Neural cell (in vitro differentiated cells): Measurements from ENCODE around the gene C17orf78.

ENCODE experiments used
- CTCF ChIP-seq: fragments of 450-650 bp; IDR thresholded peaks from 2 replicates; pipeline ENCODE4 v1.5.1; 2014; ENCODE audit warnings: antibody characterized with exemption, mild to moderate bottlenecking, moderate library complexity; ENCODE audit not compliant: poor library complexity, severe bottlenecking
- EP300 ChIP-seq: fragments of 450-650 bp; conservative IDR thresholded peaks from 2 replicates; pipeline ENCODE4 v1.6.1; 2014; ENCODE audit warnings: antibody characterized with exemption, mild to moderate bottlenecking, moderate library complexity; ENCODE audit not compliant: poor library complexity, severe bottlenecking
- EZH2 ChIP-seq: fragments of 200-600, 300-800 bp; shearing (Covaris generic), sonication (generic); IDR thresholded peaks from 2 replicates; pipeline ENCODE4 v1.6.1; 2014; ENCODE audit warnings: antibody characterized with exemption, low read length, borderline replicate concordance, mild to moderate bottlenecking; ENCODE audit not compliant: insufficient read depth, poor library complexity, severe bottlenecking
- MXI1 ChIP-seq: fragments of 450-650 bp; conservative IDR thresholded peaks from 2 replicates; pipeline ENCODE4 v1.6.1; 2014; ENCODE audit warnings: antibody characterized with exemption, mild to moderate bottlenecking; ENCODE audit not compliant: poor library complexity, severe bottlenecking
- POLR2AphosphoS5 ChIP-seq: IDR thresholded peaks from 2 replicates; pipeline ENCODE4 v1.6.1; 2012
- RAD21 ChIP-seq: fragments of 450-650 bp; conservative IDR thresholded peaks from 2 replicates; pipeline ENCODE4 v1.6.1; 2014; ENCODE audit warnings: antibody characterized with exemption, mild to moderate bottlenecking, moderate library complexity
- REST ChIP-seq: IDR thresholded peaks from 2 replicates; pipeline ENCODE4 v1.6.1; 2012; ENCODE audit warnings: borderline replicate concordance
- SMC3 ChIP-seq: fragments of 450-650 bp; conservative IDR thresholded peaks from 2 replicates; pipeline ENCODE4 v1.6.1; 2014; ENCODE audit warnings: antibody characterized with exemption, mild to moderate bottlenecking, moderate library complexity; ENCODE audit not compliant: poor library complexity
- TAF1 ChIP-seq: IDR thresholded peaks from 2 replicates; pipeline ENCODE4 v1.6.1; 2012; ENCODE audit warnings: low read depth

- no peak for TF ChIP-seq CTCF
- no peak for TF ChIP-seq MXI1
- no peak for TF ChIP-seq EZH2
- no peak for TF ChIP-seq RAD21
- no peak for TF ChIP-seq SMC3
- TF ChIP-seq POLR2AphosphoS5: no peak
- TF ChIP-seq EP300: no peak
- no peak for TF ChIP-seq TAF1
- no peak for TF ChIP-seq REST
Observed at GRCh38 chr17:37399265-37399803, 23.5 kb downstream of the C17orf78 start.
